Peyer's patch (tissue), 4 donors: ENCODE data around the gene TM7SF2. TPM values are rescaled to one million over a fixed set of nuclear protein-coding genes. Genes with fewer than 3 reads are reported as not detected.

ENCODE experiments used
- DNase-seq, 3 donors: peaks; one replicate each; pipeline ENCODE4 v3.0.0-alpha.2; 2017 to 2019
- H3K27ac ChIP-seq, 4 donors: fragments of 200-600 bp; sonication (generic); one replicate each; pipeline ENCODE4 v1.5.1; 2016 to 2019
- H3K27me3 ChIP-seq, 2 donors: fragments of 200-600 bp; sonication (generic); one replicate each; pipeline ENCODE4 v1.5.1; 2019
- H3K36me3 ChIP-seq, 3 donors: fragments of 200-600 bp; sonication (generic); one replicate each; pipeline ENCODE4 v1.5.1; 2016 to 2019
- H3K4me1 ChIP-seq, 4 donors: fragments of 200-600 bp; sonication (generic); one replicate each; pipeline ENCODE4 v1.5.1; 2016 to 2019
- H3K4me3 ChIP-seq, 4 donors: fragments of 200-600 bp; sonication (generic); 1 replicate in 3 of 4; 2 replicates in 1 of 4; pipeline ENCODE4 v1.5.1; 2016 to 2019; ENCODE audit warnings: mild to moderate bottlenecking in 1 of 4
- H3K9me3 ChIP-seq, 4 donors: fragments of 200-600 bp; sonication (generic); one replicate each; pipeline ENCODE4 v1.5.1; 2016 to 2019; ENCODE audit warnings: mild to moderate bottlenecking in 1 of 4
- CTCF ChIP-seq, 6 experiments: fragments of 450-650 bp in 4 of 6; fragments of 200-600 bp in 2 of 6; sonication (generic) in 1 of 6; IDR thresholded peaks; one replicate each; pipeline ENCODE4 v1.5.1; 2017 to 2019; ENCODE audit warnings: antibody characterized with exemption in 6 of 6, mild to moderate bottlenecking in 3 of 6, moderate library complexity in 1 of 6
- POLR2A ChIP-seq, 2 donors: fragments of 450-650 bp; IDR thresholded peaks; one replicate each; pipeline ENCODE4 v1.5.1; 2017; ENCODE audit warnings: antibody characterized with exemption in 2 of 2, mild to moderate bottlenecking in 2 of 2, moderate library complexity in 2 of 2
- total RNA-seq, 4 donors: library from RNA; depleted of rRNA; stranded (reverse); fragments of >200 nt; gene quantifications; one replicate each; pipeline ENCODE4 v1.1.0, GENCODE V29; 2016

TM7SF2 gene
- total RNA-seq, 4 donors from 2014 or later = 19.8 to 78.1 (median 58.5) TPM

- TF ChIP-seq CTCF (IDR thresholded peaks at IDR 0.05) (no peak), POLR2A (IDR thresholded peaks at IDR 0.05) (no peak)
- Histone ChIP-seq H3K27ac (no peak overlapping the region), H3K4me1 (peaks cover 4 to 9% (median 7%) of the 10 kb centered on the region in 4 donors), H3K9me3 (no peaks in the 10 kb centered on the region), H3K4me3 (no peak overlapping the region), H3K27me3 (no peaks in the 10 kb centered on the region), H3K36me3 (peaks cover 0 to 27% (median 0%) of the 10 kb centered on the region in 3 donors)
- no peak for DNase-seq
Observed at GRCh38 chr11:65100674-65101350, 10.9 kb upstream of the TM7SF2 start.

- TF ChIP-seq POLR2A (IDR thresholded peaks at IDR 0.05) (no peak), CTCF (IDR thresholded peaks at IDR 0.05) (no peak)
- H3K4me1 ChIP-seq = peaks cover 0 to 1% (median 0%) of the 10 kb centered on the region in 4 donors
- no peak overlapping the region for H3K27ac ChIP-seq
- no peaks in the 10 kb centered on the region for H3K9me3 ChIP-seq
- no peak overlapping the region for H3K4me3 ChIP-seq
- peaks cover 0 to 30% (median 0%) of the 10 kb centered on the region in 3 donors for H3K36me3 ChIP-seq
- H3K27me3 ChIP-seq = no peaks in the 10 kb centered on the region
- no peak for DNase-seq
Observed at GRCh38 chr11:65102142-65103095, 9.3 kb upstream of the TM7SF2 start.

GRCh38 chr11:65103476-65103875, 8.2 kb upstream of the TM7SF2 start:
- no peak overlapping the region for H3K4me3 ChIP-seq
- no peak overlapping the region for H3K27ac ChIP-seq
- no peak for DNase-seq
- no peaks in the 10 kb centered on the region for H3K9me3 ChIP-seq
- no peaks in the 10 kb centered on the region for H3K27me3 ChIP-seq
- TF ChIP-seq POLR2A (IDR thresholded peaks at IDR 0.05) = no peak
- TF ChIP-seq CTCF (IDR thresholded peaks at IDR 0.05) = no peak
- peaks cover 0 to 29% (median 0%) of the 10 kb centered on the region in 3 donors for H3K36me3 ChIP-seq
- H3K4me1 ChIP-seq = no peaks in the 10 kb centered on the region

GRCh38 chr11:65104628-65105027, 7.0 kb upstream of the TM7SF2 start:
- no peak overlapping the region for H3K27ac ChIP-seq
- TF ChIP-seq POLR2A (IDR thresholded peaks at IDR 0.05) = no peak
- H3K9me3 ChIP-seq = no peaks in the 10 kb centered on the region

GRCh38 chr11:65107078-65107477, 4.6 kb upstream of the TM7SF2 start:
- peaks cover 0 to 17% (median 8%) of the 10 kb centered on the region in 4 donors for H3K4me1 ChIP-seq
- H3K27me3 ChIP-seq = no peaks in the 10 kb centered on the region
- H3K36me3 ChIP-seq = peaks cover 0 to 36% (median 0%) of the 10 kb centered on the region in 3 donors
- H3K4me3 ChIP-seq = no peak overlapping the region
- TF ChIP-seq CTCF (IDR thresholded peaks at IDR 0.05) (no peak), POLR2A (IDR thresholded peaks at IDR 0.05) (no peak)
- H3K9me3 ChIP-seq = no peaks in the 10 kb centered on the region
- H3K27ac ChIP-seq = no peak overlapping the region
- DNase-seq = no peak

More at GRCh38 chr11:65104628-65105027, 7.0 kb upstream of the TM7SF2 start:
- Histone ChIP-seq H3K4me3 (no peak overlapping the region), H3K36me3 (peaks cover 0 to 35% (median 0%) of the 10 kb centered on the region in 3 donors), H3K4me1 (no peaks in the 10 kb centered on the region), H3K27me3 (no peaks in the 10 kb centered on the region)
- no peak for DNase-seq
